Hepatic stellate cell (primary cell): ENCODE data around the gene TRIO.
"Not testable (repeated sequence)": the region's sequence is repeated elsewhere in the genome, so short reads cannot be mapped to it uniquely, and the experiment has no call there.

Source experiments
- DNase-seq: peaks from one replicate; pipeline ENCODE4 v3.0.0; 2011; ENCODE audit warnings: low spot score

TRIO gene

DNA sequence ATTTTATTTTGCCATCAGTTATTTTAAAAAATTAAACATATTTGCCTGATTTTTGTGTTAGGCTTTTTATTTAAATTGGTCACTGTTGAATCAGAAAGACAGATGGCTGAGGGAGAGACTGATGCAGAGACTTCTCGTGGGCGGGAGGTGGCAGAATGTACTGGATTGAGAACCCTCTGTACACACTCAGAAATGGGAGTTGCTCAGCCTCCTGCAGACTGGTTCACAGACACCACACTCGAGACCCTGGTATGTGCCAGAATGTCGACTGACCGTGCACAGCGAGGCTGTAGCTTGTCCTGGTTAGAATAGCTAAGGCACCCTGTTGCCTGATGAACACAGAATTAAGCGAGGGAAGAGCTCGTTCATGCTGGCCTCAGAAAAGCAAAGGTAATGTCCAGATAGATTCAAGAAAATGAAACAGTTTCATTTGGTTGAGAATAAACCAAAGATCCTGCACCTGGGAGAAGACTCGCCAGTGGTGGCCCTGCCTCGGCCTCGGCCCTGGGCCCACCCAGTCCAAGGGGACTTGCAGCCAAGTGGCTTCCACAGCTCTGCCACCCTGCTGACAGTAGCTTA, 367.1 kb downstream of the TRIO start:
- no peak for DNase-seq

GRCh38 chr5:14510880-14511279, 367.7 kb downstream of the TRIO start:
- DNase-seq = no peak

DNA sequence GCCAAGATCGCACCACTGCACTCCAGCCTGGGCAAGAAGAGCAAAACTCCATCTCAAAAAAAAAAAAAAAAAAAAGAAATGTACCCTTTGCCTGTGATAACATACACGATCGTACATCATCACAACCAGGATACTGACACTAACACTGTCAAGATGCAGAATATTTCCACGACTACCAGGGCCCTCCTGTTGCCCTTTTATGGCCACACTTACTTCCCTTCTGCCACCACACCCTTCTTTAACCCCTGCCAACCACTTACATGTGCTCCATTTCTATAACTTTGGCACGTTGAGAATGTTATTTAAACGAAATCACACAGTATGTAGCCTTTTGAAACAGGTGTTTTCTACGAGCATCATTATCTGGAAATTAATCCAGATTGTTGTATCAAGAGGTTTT, 369.4 kb downstream of the TRIO start:
- no peak for DNase-seq

GRCh38 chr5:14513266-14513665, 370.1 kb downstream of the TRIO start:
- DNase-seq = no peak

GRCh38 chr5:14516901-14517300, 373.8 kb downstream of the TRIO start:
- no peak for DNase-seq

- no peak for DNase-seq
Observed at GRCh38 chr5:14518638-14519037, 375.5 kb downstream of the TRIO start.

GRCh38 chr5:14521748-14522147, 378.6 kb downstream of the TRIO start:
- DNase-seq = no peak

- DNase-seq = no peak
Observed at GRCh38 chr5:14522721-14523120, 379.6 kb downstream of the TRIO start.

DNA sequence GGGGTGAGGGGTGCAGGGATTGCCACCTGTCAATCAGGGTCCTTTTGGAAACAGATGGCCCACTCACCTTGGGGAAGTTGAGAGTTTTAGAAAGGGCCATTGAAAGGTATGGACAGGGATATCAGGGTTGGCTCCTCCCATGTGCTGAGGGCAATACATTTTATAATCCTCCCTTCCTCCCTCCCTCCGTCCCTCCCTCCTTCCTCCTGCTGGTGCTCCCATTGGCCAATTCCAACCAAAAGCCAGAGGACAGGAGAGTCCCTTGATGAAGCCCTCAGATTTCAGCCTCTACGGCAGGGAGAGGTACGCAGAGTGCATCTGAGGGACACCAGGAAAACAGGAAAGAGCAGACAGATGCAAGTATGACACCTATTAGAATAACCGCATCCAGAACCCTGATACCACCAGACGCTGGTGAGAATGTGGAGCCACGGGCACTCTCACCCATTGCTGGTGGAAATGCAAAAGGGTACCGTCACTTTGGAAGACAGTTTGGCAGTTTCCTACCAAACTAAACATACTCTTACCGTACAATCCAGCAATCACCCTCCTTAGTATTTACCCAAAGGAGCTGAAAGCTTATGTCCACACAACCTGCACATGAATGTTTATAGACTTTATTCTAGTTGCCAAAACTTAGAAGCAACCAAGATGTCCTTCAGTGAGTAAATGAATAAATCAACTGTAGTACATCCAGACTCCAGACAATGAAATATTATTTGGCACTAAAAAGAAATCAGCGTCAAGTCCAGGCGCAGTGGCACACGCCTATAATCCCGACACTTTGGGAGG, 380.3 kb downstream of the TRIO start:
- no peak for DNase-seq

DNA sequence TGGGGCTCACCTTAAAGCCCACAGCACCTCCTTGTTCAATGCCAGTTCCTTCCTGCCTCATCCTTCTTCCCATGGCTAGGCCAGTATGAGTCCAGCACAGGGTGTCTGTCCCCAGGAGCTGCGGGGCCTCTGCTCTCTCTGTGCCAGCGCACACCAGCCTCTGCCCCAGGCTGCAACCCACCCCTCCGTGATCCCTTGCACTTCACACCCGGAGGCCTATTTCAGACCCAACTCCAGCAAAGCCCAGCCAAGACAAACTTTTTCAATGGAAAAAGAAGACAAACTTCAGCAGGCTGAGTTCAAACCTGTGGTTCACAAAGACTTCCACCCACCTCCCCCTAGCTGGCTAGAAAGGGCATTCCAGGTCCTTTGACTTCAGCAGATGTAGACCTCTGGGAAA, 382.3 kb downstream of the TRIO start:
- no peak for DNase-seq

GRCh38 chr5:14526493-14526892, 383.4 kb downstream of the TRIO start:
- no peak for DNase-seq

DNA sequence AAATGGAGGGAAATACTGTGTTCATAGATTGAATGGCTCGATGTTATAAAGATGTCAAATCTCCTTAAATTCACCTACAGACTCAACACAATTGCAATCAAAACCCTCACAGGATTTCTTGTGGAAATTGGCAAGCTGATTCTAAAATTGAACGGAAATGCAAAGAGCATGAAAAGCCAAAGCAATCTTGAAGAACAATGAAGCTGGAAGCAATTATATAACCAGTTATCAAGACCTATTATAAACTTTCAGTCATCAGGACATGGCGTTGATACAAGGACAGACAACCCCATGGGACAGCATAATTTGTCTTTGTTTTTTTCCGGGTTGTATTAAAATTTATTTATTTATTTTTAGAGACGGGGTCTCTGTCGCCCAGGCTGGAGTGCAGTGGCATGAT, 385.0 kb downstream of the TRIO start:
- DNase-seq = no peak

GRCh38 chr5:14528926-14529325, 385.8 kb downstream of the TRIO start:
- DNase-seq = no peak

- DNase-seq = no peak
Observed at GRCh38 chr5:14531668-14532067, 388.5 kb downstream of the TRIO start.

DNA sequence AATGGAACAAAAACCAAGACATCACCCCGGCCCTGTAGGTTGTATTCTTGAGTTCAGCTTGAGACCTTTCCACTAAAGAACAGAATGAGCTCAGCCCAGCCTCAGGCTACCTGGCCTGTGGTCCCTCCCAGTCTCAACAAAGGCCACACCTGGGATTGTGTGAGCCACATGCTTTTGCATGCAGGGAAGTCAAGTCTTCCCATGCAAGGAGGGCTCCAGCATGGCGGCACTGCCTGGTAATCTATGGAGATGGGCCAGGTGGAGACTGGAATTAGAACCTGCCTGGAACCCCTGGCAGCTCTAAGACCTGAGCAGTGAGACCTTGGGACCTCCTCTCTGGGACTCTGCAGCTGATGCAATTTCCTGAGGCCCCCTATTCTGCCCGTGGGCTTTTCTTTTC, 389.0 kb downstream of the TRIO start:
- DNase-seq = no peak

DNA sequence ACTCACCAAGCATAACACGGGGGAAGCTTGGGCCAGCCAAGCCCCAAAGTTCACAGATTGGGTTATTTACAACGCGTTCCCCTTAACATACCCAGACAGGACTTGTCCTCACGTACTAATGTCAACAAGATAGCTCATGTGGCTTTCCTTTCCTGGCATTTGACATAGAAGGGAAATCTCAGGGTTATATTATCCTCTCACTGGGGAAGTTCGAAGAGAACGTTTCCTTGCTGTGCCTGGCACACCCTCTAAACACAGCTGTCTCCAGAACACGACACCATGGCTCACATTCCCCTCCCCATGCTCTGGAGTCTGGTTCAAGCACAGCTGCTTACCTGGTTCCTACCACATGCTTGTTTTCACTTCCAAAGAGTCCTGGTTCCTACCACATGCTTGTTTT, 391.6 kb downstream of the TRIO start:
- DNase-seq = no peak

DNA sequence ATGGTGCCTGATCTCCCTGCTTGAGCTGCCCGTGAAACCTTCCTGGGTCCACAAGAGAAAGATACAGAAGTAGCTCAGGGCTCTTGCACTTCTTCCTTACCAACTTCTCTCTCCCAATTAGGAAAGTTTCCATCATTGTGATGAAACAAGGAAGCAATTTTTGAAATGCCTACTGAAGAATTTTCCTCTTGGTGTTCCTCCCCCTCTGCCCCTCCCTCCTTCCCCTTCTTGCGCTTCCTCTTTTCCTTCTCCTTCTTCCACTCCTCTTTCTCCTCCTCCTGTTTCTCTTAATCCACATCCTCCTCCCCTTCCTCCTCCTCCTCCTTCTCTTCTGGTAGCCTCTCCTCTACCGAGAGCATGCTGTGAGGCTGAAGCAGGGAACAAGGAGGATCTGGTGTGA, 402.2 kb downstream of the TRIO start:
- DNase-seq = no peak

DNA sequence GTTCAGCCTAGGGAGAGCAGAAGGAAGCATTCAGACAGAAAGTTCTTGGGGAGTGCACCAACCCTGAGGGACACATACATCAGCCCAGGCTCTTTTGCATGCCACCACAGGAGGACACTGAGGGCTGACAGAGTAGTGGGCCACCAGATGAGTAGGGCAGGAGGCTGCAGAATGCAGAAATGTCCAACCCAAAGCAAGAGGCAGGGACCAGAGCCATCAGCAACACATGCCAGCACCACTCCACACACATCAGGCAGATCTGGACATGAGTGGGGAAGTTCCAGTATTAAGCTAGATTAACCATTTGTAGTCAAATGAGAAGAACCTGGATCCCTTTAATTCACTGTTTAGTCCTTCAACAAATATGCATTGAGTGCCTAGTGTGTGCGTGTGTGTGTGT, 402.7 kb downstream of the TRIO start:
- DNase-seq = no peak

- DNase-seq = no peak
Observed at GRCh38 chr5:14547666-14548065, 404.5 kb downstream of the TRIO start.

DNA sequence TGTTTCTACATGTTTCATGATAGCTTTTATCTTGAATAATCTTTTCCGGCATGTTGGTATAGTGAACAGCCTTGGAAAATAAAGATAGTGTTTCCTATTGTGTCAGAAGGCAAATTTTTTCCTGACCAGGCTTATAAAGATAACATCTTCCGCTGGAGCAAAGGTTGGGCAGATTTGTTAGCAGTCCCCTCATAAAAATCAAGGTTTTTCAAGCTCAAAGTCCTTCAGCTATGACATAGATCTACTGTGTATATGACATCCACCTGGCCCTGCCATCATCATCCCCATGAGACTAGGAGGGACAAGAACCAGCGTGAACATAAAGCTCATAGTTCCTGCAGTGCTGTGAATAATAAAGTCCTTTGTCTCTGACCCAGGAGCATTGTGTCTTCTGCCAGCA, 408.1 kb downstream of the TRIO start:
- DNase-seq = no peak

DNA sequence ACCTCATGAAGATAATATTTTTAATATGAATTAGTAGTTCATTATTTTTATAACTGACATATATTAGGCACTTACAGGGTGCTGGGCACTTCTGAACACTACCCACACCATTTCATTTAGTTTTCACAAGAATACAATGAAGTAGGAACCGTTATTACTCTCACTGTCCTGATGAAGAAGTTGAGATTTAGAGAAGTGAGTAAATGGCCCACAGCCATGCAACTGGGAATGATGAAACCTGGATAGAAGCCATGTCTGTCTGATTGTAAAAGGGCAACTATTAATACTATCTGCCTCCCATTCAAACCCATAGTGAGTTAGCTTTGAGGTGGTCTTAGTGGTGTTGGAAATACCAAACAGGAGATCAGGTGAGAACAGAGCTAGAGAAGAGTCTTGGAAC, 408.9 kb downstream of the TRIO start:
- no peak for DNase-seq

DNA sequence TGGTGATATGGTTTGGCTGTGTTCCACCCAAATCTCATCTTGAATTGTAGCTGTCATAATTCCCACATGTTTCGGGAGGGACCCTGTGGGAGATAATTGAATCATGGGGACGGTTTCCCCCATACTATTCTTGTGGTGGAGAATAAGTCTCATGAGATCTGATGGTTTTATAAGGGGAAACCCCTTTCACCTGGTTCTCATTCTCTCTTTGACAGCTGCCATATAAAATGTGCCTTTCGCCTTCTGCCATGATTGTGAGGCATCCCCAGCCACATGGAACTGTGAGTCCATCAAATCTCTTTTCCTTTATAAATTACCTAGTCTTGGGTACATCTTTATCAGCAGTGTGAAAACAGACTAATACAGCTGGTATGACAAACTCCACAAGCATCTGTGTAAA, 411.1 kb downstream of the TRIO start:
- not testable (repeated sequence) for DNase-seq

DNA sequence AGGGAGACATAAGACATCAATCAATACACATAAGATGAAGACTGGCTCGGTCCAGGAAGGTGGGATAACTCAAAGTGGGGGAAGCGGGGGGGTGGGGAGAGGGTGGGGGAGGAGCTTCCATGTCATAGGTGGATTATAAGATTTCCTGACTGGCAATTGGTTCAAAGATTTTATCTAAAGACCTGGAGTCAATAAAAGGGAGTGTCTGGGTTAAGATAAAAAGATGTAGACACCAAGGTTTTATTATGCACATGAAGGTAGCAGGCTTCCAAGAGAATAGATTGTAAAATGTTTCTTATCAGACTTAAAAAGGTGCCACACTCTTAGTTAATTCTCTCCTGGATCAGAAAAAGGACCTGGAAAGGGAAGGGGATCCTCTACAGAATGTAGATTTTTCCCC, 412.9 kb downstream of the TRIO start:
- no peak for DNase-seq

DNA sequence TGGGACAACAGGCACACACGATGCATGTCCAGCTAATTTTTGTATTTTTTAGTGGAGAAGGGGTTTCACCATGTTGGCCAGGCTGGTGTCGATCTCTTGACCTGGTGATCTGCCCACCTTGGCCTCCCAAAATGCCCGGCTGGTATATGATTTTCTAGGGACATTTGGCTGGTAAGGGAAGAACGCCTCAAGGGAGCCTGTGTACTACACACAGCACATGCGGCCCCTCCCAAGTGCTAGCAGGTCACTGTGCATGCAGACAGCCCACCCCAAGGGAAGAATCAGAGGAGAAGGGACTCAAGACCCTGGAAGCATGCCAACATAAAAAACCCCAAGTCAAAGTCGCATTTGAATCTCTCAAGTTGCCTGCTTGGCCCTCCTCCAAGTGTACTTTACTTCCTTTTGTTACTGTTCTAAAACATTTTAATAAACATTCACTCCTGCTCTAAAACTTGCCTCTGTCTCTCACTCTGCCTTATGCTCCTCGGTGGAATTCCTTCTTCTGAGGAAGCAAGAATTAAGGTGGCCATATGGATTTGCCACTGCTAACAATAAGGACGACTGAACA, 414.1 kb downstream of the TRIO start:
- DNase-seq = no peak
